ENCODE measurements around the gene TNFAIP8.

GRCh38 chr5:119328753-119329602 lies 26.8 kb upstream of the TNFAIP8 start:
- TF ChIP-seq POLR2AphosphoS5 (IDR thresholded peaks at IDR 0.05; ENCODE audit: low read depth, low read length) (no peak), POLR2A (IDR thresholded peaks at IDR 0.05; ENCODE audit: low read depth, low read length) (no peak), TAF1 (IDR thresholded peaks at IDR 0.05; ENCODE audit: borderline replicate concordance, low read depth, low read length) (no peak)
